Kidney tubule cell (primary cell): ENCODE measurements around the gene NKD2.
"Not testable (repeated sequence)": the region's sequence is repeated elsewhere in the genome, so short reads cannot be mapped to it uniquely, and the experiment has no call there.

Experiments used
- DNase-seq: peaks from one replicate; pipeline ENCODE4 v3.0.0-alpha.2; 2018; ENCODE audit warnings: low spot score

The NKD2 gene

GRCh38 chr5:1069720-1070088 is 61.1 kb downstream of the NKD2 start:
- no peak for DNase-seq

- DNase-seq: no peak
These were observed 64.9 kb downstream of the NKD2 start for GRCh38 chr5:1073239-1074102.

- no peak for DNase-seq
These were observed 65.6 kb downstream of the NKD2 start for GRCh38 chr5:1074226-1074625.

GRCh38 chr5:1074816-1075554 is 66.4 kb downstream of the NKD2 start:
- DNase-seq: no peak

- no peak for DNase-seq
These were observed 66.9 kb downstream of the NKD2 start for GRCh38 chr5:1075555-1075881.

GRCh38 chr5:1075931-1076330 is 67.3 kb downstream of the NKD2 start:
- DNase-seq: no peak

- no peak for DNase-seq
These were observed 67.8 kb downstream of the NKD2 start for GRCh38 chr5:1076406-1076805.

- no peak for DNase-seq
These were observed 68.4 kb downstream of the NKD2 start for GRCh38 chr5:1077026-1077425.

- DNase-seq: no peak
These were observed 69.0 kb downstream of the NKD2 start for GRCh38 chr5:1077491-1078020.

GRCh38 chr5:1078206-1078605 is 69.6 kb downstream of the NKD2 start:
- no peak for DNase-seq

- DNase-seq: no peak
These were observed 70.2 kb downstream of the NKD2 start for GRCh38 chr5:1078851-1079250.

GRCh38 chr5:1079486-1079885 is 70.9 kb downstream of the NKD2 start:
- DNase-seq: no peak

- no peak for DNase-seq
These were observed 71.4 kb downstream of the NKD2 start for GRCh38 chr5:1079961-1080360.

- DNase-seq: no peak
These were observed 71.8 kb downstream of the NKD2 start for GRCh38 chr5:1080432-1080831.

- DNase-seq: no peak
These were observed 72.9 kb downstream of the NKD2 start for GRCh38 chr5:1081519-1081918.

- DNase-seq: not testable (repeated sequence)
These were observed 74.4 kb downstream of the NKD2 start for GRCh38 chr5:1083026-1083425.

GRCh38 chr5:1083823-1084605 is 75.4 kb downstream of the NKD2 start:
- no peak for DNase-seq

GRCh38 chr5:1085391-1085790 is 76.8 kb downstream of the NKD2 start:
- no peak for DNase-seq

- DNase-seq: no peak
These were observed 77.5 kb downstream of the NKD2 start for GRCh38 chr5:1086137-1086536.

- DNase-seq: no peak
These were observed 78.3 kb downstream of the NKD2 start for GRCh38 chr5:1086871-1087270.

GRCh38 chr5:1087428-1087827 is 78.8 kb downstream of the NKD2 start:
- DNase-seq: no peak

GRCh38 chr5:1088031-1088430 is 79.4 kb downstream of the NKD2 start:
- DNase-seq: no peak
